ENCODE data around the gene CD207.

CD207 gene

DNA sequence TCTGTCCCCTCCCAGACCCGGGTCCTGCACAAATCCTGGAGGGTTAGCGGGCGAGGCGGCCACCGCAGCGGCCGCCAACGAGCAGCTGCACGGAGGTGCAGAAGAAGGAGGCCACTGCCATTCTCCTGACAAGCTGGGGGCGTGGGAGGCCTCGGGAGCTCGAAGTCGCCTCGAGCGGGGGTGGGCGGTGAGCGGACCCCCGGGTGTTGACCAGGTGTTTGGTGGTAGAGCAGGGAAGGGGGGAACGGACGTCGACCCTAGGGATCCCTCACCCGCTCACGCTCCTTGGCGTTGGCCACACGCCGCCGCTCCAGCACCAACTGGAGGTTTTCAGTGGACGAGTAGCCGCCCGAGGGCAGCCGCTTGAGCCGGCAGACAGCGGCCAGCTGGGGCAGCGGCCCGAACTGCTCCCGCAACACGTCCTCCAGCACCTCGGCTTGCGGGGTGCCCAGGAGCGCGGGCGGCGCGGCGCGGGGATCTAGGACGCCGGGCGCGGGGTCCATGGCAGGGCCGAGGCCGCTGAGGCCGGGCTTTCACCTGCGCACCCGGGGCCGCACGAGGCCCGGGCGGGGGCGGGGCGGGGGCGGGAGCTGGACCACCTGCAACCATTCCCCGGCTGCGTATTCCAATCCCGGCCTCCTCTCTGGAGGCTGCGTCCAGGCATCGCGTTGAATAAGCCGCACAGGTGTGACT is 45.3 kb downstream of the CD207 start, which contains the start of gene FIGLA:
FIGLA (minus strand) TSS at position 508 of the 693 bp plus-strand sequence; CDS start at position 503, 5 bp downstream.
- no peak for DNase-seq

DNA sequence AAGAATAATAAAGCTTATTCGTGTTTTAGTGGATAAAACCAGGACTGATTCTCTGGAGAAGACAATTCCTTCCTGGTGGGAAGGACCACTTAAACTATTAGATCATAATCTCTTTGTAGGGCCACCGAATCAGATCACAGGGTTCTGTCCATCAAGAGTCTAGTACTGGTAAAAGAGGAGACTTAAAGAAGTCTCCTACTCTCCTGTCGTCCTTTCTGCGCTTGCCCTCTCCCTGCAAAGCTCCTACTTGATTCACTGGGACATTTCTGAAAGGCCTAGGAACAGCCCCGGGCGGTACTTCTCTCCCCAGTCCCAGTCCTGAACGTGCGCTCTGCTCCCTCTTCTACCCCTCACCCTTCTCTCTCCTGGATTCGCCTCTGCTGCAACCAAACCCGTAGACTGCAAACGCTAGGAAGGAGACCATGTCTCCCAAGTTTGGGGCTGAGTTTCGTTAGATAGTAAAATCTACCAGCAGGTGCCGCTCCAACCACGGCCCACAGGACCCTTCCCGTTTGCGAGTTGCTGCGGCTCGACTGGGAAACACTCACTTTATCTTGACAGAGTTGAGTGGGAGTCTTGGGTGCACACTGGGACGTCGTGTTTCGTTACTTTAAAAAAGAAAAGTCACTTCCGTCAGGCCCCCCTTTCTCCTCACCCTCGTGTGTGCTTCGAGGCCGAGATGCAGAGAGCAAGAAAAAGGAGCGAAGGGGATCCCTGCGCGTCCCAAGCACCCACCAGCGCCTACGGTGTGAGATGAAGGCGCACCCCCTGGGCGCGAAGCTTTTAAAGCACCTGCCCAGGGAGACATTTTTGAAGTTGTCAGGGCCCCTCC is 46.1 kb downstream of the CD207 start:
- DNase-seq = peak; percentile 6

GRCh38 chr2:70785137-70785911 is 50.3 kb downstream of the CD207 start:
- no peak for DNase-seq

DNA sequence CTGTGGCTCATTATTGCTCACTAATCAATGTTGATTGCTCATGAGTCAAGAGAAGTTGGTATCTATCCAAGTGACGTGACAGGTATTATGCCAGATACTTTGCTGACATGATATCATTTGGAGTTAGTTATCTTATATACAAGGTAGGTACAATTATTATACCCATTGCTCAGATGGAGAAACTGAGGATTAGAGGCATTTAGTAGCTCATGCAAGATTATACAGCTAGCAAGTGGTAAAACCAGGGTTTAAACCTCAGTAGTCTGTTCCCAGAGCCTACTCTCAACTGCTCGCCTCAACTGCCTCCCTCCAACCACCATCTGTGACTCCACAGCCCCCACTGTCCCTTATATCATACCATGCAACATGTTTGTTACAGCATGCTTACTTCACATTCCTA is 51.3 kb downstream of the CD207 start:
- no peak for DNase-seq

Measured in SIG-M5 (cell line).